ENCODE data around the gene HOMER1.
"Not testable (repeated sequence)": the region's sequence is repeated elsewhere in the genome, so short reads cannot be mapped to it uniquely, and the experiment has no call there.

HOMER1 gene

DNA sequence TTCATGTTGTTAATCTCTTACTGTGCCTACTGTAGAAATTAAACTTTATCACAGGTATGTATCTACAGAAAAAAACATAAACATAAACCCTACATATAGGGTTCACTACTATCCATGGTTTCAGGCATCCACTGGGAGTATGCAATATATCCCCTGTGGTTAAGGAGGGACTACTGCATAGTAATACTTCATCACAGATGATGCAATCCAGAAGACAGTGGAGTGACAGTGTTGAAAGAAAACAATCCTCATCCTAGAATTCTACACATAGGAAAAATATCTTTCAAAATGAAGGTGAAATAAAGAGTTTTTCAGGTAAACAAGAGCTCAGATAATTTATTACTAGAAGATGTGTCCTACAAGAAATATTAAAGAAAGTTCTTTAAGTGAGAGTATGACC is 105.9 kb downstream of the HOMER1 start:
- ATAC-seq: no peak

DNA sequence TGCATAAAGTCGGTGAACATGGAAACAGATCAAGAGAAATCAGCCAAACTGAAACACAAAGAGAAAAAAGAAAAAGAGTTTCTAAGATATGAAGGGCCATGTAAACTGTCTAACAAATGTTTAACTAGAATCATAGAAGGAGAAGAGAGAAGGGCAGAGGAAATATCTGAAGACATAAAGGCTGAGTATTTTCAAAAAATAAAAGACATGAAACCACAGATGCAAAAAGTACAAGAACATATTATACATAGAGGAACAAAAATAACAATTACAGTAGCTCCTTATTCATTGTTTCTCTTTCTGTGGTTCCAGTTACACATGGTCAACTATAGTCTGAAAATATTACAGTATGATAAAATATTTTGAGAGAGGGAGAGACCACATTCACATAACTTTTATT is 106.3 kb downstream of the HOMER1 start:
- ATAC-seq: no peak

DNA sequence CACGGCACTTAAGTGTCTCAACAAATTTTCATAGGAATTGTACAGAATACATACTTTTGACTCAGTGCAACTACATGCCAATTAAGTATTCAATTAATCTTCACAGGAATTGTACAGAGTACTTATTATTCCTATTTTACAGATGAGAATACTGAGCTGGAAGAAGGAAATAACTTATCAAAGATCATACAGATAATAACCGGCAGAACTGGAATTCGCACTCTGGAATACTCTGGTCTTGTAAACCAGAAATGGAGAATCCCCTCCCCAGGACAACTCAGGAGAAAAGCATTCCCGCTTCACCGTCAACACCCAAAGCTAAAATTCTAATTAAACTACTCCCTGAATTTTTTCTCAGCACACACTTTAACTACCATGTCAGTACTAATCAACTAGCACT is 112.7 kb downstream of the HOMER1 start:
- no peak for ATAC-seq

DNA sequence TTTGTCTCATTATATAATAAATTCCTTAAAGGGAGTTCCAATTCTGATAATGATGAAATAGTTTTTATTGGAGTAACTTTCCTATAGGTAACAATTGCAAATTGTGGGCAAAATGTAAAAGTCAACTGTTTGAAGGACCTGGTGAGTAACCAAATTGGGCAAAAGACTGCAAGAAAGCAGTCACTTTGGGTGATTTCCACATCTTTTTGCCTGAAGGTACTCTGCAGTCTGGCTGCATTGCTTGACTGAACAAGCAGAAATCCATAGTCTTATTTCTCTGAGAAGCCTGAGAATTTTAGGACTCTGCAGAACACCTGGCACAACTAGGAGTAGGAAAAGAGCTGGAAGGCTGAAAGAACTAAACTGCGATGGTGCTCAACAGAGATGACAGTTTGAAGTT is 114.9 kb downstream of the HOMER1 start:
- no peak for ATAC-seq

DNA sequence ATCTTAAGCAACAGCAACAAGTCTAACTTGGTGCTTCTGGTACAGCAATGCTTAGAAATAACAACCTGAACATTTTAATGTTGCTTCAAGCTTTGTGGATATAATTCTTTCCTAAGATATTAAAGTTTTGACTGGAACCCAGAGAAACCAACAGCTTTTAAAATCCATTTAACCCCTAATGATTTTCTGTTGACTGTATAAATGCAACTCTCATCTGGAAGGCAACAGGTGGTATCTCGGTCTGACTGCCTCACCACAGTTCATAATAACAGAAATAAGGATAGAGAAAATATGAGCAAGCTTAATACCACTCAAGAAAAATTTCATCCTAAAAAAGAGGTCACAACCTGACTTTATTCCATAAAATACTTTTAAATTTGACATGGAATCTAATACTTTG is 116.9 kb downstream of the HOMER1 start:
- no peak for ATAC-seq

DNA sequence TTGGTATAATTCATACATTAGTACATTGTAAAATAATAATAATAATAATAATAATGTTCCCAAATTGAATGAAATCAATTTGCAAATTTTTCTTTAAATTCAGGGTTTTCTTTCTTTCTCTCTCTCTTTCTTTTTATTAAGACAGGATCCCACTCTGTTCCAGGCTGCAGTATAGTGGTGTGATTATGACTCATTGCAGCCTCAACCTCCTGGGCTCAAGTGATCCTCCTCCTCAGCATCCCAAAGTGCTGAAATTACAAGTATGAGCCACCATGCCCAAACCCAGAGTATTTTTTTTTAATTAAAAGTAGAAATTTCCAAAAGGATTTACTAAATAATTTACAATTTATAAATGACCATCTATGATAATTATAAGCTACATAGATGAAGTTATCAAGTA is 117.7 kb downstream of the HOMER1 start:
- no peak for ATAC-seq

DNA sequence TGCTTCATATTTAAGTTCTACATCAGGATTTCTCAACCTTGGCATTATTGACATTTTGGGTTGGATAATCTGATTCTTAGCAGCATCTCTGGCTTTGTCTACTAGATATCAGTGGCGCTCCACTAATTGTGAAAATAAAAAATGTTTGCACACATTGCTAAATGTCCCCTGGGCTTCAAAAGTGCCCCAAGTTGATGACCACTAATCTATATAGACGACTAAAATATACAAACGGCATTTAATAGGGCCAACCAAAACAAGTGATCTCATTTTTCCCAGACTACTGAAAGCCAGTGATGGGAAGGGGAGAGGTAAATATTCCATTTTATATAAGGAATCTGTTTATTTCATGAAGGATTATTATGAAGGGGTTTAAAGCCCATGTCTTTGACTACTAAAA is 118.6 kb downstream of the HOMER1 start:
- ATAC-seq: no peak

DNA sequence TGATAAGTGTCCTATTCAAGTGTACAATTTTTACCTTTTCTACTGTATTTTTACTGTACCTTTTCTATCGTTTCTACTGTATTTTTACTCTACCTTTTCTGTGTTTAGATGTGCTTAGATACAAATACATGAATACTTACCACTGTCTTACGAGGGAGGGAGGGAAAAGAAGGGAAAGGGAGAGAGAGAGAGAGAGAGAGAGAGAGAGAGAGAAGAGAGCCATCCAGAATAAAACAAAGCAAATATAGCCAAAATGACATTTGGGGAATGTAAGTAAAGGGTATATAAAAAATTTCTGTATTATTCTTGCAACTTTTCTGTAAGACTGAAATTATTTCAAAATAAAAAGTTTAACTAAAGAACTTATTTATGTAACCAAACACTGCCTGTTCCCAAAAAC is 121.2 kb downstream of the HOMER1 start:
- ATAC-seq: no peak

DNA sequence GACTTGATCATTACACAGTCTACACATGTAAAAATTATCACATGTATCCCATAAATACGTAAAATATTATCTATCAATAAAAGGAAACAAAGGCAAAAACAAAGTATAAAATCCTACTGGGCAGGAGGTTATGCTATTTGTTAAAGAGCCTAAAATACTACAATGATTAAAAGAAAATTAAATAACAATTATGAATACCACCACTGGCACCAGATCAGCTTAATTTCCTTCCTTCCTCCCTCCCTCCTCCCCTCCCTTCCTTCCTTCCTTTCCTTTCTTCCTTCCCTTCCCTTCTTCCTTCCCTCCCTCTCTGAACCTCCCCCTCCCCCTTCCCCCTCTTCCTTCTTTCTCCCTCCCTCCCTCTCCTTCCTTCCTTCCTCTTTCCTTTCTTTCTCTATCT is 127.3 kb downstream of the HOMER1 start:
- no peak for ATAC-seq

DNA sequence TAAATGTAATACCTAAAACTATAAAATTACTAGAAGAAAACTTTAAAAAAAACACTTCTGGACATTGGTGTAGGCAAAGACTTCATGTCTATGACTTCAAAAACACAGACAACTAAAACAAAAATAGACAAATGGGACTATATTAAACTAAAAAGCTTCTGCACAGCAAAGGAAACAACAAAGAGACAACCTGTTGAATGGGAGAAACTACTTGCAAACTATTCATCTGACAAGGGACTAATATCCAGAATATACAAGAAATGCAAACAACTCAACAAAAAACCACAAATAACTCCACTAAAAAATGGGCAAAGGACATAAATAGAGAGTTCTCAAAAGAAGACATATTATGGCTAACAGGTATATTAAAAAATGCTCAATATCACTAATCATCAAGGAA is 128.8 kb downstream of the HOMER1 start:
- not testable (repeated sequence) for ATAC-seq

DNA sequence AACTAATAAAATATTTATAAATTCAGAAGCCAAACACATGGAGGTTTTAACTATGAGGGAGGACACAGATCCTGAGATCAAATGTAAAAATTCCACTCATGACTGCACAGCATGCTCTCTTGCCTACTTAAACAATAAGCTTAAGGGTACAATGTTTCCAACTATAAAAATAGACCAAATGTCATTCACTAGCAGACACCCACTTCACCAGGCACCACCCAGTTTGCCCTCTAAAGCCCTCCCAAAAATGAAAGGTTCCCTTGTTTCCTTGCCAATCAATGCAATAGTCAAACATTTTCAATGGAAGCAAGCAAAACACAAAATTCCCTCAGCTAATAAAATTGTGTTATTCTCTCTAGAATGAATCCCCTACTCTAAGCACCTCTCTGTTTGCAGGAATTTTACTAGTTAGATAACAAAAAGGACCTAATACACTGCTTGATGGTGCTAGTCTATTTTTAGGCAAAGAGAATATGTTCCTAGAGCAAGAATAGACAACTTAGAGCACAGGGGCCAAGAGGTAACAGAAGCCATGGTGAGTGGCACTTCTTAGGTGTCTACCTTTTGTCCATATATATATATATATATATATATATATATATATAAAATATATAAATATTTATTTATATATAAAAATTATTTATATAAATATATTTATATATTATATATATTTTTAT is 135.3 kb downstream of the HOMER1 start:
- no peak for ATAC-seq

DNA sequence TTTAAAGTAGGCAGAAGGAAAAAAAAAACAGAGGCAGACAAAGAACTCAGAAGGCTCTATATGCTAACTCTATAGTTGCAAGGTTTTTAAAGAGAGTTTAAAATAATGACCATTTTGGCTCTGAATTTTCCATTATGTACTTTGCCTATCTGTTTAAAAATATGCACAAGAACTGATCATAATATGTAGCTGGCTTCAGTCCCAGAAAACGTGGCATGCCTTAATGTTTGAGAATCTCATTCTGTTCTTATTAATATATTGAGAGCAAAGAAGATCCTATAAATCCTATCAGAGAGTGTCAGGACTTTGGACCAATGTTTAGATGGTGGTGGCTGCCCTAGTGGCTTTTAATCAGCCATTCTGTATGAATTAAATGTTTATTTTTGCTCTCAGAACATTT is 156.5 kb downstream of the HOMER1 start:
- no peak for ATAC-seq

DNA sequence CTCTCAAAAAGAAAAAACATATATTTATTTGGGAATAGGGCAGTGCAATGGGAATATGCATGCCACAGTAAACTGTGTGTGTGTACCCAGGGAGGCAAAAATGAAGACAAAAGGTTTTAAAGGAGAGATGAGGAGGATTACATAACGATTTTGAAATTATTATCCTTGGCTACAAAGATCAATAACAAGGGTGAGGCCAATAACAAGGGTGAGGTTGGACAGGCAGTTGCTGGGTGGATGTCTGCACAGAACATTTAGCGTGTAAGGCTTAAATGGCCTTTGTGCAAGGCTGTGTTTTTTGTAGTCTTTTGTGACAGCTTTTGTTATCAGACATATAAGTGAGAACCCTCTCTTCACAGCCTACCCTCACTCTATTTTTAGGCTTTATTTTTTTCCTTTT is 164.1 kb downstream of the HOMER1 start:
- ATAC-seq: no peak

DNA sequence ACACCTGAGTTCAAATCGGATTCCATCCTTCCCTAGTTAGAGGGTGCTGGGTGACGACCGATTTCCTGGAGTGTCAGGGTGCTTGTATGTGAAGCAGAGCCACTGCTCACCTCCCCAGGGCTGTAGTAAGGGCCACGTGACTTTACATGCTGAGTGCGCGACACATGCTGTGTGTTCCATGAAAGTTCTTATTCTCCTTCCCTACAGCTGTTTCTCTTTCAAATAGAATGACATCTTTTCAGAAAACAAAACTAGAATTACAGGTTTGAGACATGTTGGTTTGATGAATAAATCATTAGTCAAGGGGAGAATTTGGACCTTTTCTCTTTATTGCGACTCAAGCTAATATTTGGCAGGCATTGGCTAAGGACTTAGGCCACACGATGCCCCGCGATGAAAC is 164.9 kb downstream of the HOMER1 start:
- no peak for ATAC-seq

DNA sequence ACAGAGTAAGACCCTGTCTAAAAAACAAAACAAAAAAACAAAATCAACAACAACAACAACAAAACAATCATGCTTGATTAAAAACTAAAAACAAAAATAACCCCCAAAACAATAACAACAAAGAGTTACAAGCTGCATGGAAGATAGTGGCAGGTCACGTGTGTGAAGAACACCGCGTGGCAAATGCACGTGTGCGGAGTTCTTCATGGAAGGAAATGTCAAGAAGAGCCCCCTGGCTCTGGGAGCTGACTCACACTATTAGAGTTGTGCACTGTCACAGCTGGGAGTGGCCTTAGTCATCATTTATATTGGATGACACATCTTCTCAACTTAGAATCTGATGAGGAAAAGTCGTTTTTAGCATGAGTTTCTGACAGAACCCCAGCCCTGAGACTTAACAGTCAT is 167.5 kb downstream of the HOMER1 start:
- ATAC-seq: peak in 1 of 2 donors; percentile 51

DNA sequence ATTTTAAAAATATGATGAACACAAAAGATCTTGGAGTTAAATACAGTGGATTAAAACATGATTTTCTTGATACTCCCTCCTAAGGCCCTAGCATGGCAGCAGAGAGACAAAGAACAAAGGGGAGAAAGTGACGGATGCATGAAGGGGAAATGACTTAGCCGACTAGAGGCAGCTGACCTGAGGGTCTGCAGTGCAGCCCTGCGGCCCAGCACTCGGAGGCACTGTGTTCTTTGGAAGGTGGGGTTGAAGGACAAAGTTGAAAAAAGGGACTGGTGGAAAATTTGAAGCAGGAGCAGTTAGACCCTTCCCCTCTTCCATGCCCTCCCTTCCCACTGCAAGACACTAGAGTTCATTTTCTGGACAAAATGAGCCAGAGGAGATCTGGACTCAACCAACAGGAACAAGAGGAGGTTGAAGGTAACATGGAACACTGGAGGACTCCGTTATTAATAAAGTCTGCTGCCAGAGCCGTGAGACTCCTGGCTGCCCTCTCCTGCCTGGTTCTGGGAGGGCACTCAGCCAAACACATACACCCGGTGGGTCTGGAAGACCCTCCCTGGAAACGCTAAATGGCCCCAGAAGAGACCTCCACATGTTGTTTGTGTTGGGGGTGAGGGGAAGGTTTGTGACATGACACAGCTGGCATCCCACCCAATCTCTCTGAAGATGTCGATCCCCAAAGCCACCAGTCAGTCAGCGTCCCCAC is 179.9 kb downstream of the HOMER1 start:
- no peak for ATAC-seq

DNA sequence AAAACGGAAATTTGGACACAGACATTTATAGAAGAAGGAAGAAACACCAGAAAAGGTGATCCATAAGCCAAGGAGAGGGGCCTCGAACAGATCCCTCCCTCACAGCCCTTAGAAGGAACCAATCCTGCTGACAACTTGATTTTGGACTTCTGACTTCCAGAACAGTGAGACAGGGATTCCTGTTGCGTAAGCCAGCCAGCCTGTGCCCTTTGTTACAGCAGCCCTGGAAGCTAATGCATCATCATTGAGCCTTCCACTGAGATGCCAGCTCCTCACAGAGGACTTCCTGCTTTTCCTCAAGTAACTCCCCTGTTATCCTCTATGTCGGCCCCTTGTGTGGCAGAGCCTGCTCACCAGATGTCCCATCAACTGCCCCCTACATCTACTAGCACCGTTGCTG is 183.9 kb downstream of the HOMER1 start:
- no peak for ATAC-seq

DNA sequence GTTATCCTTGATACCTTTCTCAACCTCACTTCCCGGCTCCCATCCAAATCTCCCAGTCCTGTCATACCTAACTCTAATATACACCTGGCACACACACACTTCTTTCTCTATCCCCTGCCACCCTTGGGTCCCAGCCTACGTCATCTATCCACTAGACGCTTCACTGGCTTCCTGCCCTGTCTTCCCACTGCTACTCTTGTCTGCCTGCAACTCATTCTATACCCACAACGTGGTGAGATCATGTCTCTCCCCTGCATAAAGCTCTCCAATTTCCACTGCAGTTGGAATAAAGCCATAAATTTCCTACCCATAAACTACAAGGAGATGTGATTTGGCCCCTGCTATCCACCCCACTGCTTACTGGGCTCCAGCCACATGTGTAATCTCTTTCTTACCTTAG is 184.5 kb downstream of the HOMER1 start:
- ATAC-seq: no peak
